Measurements from ENCODE around the gene SPDYE4.

DNA sequence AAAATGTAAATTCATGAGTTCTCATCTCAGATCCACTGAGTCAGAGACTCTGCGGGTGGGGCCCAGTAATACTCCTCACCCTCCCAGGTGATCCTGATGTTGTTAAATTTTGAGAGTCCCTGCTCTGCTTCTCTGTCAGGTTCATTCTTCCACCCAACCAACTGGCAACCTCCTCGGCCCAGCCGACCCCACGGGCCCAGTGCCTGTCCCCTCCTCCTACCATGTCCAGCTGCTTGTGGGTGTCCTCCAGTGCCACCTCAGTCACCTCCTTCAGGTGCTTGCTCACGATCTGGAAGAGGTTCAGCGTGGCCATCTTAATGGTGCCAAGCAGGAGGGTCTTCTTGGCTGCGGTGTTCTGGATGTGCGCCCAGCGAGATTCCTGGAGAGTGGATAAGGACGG, 23.5 kb downstream of the SPDYE4 start:
- TF ChIP-seq CTCF (IDR thresholded peaks at IDR 0.05): no peak
- no peak for TF ChIP-seq POLR2A (IDR thresholded peaks at IDR 0.05)
- TF ChIP-seq EP300 (IDR thresholded peaks at IDR 0.05): no peak
- no peak for TF ChIP-seq POLR2AphosphoS5 (IDR thresholded peaks at IDR 0.05)
